ENCODE results near the gene GOPC. TPM values are rescaled to one million over a fixed set of nuclear protein-coding genes. Genes with fewer than 3 reads are reported as not detected.

GOPC gene
- total and polyA plus RNA-seq, 2 experiments from 2014 or later, result 15.5 to 26.4 TPM

- H3K9me2 ChIP-seq (ENCODE audit: insufficient read depth), result no peaks in the 10 kb centered on the region
- H3F3A ChIP-seq (replicated peaks; ENCODE audit: low read depth), result no peaks in the 10 kb centered on the region
- no peak overlapping the region for H3K27ac Mint-ChIP-seq
- H3K36me3 ChIP-seq (ENCODE audit: insufficient read depth), result peaks cover 23% of the 10 kb centered on the region; the same call in 1 of the 2 replicates
- H4K20me1 ChIP-seq (replicated peaks; ENCODE audit: insufficient read depth), result no peaks in the 10 kb centered on the region; the same call in 1 of the 2 replicates
- no peak overlapping the region for H3K27ac ChIP-seq (ENCODE audit: low read depth)
- no peak overlapping the region for H3K4me2 ChIP-seq
- TF ChIP-seq, protein P1, sequence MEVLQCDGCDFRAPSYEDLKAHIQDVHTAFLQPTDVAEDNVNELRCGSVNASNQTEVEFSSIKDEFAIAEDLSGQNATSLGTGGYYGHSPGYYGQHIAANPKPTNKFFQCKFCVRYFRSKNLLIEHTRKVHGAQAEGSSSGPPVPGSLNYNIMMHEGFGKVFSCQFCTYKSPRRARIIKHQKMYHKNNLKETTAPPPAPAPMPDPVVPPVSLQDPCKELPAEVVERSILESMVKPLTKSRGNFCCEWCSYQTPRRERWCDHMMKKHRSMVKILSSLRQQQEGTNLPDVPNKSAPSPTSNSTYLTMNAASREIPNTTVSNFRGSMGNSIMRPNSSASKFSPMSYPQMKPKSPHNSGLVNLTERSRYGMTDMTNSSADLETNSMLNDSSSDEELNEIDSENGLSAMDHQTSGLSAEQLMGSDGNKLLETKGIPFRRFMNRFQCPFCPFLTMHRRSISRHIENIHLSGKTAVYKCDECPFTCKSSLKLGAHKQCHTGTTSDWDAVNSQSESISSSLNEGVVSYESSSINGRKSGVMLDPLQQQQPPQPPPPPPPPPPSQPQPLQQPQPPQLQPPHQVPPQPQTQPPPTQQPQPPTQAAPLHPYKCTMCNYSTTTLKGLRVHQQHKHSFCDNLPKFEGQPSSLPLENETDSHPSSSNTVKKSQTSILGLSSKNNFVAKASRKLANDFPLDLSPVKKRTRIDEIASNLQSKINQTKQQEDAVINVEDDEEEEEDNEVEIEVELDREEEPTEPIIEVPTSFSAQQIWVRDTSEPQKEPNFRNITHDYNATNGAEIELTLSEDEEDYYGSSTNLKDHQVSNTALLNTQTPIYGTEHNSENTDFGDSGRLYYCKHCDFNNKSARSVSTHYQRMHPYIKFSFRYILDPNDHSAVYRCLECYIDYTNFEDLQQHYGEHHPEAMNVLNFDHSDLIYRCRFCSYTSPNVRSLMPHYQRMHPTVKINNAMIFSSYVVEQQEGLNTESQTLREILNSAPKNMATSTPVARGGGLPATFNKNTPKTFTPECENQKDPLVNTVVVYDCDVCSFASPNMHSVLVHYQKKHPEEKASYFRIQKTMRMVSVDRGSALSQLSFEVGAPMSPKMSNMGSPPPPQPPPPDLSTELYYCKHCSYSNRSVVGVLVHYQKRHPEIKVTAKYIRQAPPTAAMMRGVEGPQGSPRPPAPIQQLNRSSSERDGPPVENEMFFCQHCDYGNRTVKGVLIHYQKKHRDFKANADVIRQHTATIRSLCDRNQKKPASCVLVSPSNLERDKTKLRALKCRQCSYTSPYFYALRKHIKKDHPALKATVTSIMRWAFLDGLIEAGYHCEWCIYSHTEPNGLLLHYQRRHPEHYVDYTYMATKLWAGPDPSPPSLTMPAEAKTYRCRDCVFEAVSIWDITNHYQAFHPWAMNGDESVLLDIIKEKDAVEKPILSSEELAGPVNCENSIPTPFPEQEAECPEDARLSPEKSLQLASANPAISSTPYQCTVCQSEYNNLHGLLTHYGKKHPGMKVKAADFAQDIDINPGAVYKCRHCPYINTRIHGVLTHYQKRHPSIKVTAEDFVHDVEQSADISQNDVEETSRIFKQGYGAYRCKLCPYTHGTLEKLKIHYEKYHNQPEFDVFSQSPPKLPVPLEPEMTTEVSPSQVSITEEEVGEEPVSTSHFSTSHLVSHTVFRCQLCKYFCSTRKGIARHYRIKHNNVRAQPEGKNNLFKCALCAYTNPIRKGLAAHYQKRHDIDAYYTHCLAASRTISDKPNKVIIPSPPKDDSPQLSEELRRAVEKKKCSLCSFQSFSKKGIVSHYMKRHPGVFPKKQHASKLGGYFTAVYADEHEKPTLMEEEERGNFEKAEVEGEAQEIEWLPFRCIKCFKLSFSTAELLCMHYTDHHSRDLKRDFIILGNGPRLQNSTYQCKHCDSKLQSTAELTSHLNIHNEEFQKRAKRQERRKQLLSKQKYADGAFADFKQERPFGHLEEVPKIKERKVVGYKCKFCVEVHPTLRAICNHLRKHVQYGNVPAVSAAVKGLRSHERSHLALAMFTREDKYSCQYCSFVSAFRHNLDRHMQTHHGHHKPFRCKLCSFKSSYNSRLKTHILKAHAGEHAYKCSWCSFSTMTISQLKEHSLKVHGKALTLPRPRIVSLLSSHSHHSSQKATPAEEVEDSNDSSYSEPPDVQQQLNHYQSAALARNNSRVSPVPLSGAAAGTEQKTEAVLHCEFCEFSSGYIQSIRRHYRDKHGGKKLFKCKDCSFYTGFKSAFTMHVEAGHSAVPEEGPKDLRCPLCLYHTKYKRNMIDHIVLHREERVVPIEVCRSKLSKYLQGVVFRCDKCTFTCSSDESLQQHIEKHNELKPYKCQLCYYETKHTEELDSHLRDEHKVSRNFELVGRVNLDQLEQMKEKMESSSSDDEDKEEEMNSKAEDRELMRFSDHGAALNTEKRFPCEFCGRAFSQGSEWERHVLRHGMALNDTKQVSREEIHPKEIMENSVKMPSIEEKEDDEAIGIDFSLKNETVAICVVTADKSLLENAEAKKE (CRISPR knock-in tag; IDR thresholded peaks at IDR 0.05), result no peak
- TF ChIP-seq EZH2 (IDR thresholded peaks at IDR 0.05; ENCODE audit: low read depth, unreplicated experiment) (no peak), STAT1 (IDR thresholded peaks at IDR 0.05; ENCODE audit: unreplicated experiment) (no peak), REST (IDR thresholded peaks at IDR 0.05; ENCODE audit: unreplicated experiment) (no peak), NANOG (IDR thresholded peaks at IDR 0.05; ENCODE audit: borderline replicate concordance) (no peak), ZNF331 (CRISPR knock-in tag; IDR thresholded peaks at IDR 0.05; ENCODE audit: low read depth) (no peak), EZH2phosphoT487 (IDR thresholded peaks at IDR 0.05; ENCODE audit: unreplicated experiment) (no peak), JUNB (IDR thresholded peaks at IDR 0.05; ENCODE audit: unreplicated experiment) (no peak), ZNF114 (CRISPR knock-in tag; IDR thresholded peaks at IDR 0.05) (no peak), POLR2AphosphoS5 (IDR thresholded peaks at IDR 0.05; ENCODE audit: low read depth) (no peak), CTCF (conservative IDR thresholded peaks at IDR 0.05; ENCODE audit: low read depth in 2 of 2) (no peak), CREB1 (CRISPR knock-in tag; IDR thresholded peaks at IDR 0.05; ENCODE audit: low read depth) (no peak)
- TF ChIP-seq, protein P2, sequence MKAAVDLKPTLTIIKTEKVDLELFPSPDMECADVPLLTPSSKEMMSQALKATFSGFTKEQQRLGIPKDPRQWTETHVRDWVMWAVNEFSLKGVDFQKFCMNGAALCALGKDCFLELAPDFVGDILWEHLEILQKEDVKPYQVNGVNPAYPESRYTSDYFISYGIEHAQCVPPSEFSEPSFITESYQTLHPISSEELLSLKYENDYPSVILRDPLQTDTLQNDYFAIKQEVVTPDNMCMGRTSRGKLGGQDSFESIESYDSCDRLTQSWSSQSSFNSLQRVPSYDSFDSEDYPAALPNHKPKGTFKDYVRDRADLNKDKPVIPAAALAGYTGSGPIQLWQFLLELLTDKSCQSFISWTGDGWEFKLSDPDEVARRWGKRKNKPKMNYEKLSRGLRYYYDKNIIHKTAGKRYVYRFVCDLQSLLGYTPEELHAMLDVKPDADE (IDR thresholded peaks at IDR 0.05), result no peak
- no peaks in the 10 kb centered on the region for H3K27me3 Mint-ChIP-seq (ENCODE audit: insufficient read depth, low read depth, poor library complexity)
- H3K4me3 ChIP-seq, result no peak overlapping the region
- ATAC-seq, result no peak
- no peaks in the 10 kb centered on the region for H3K27me3 ChIP-seq (ENCODE audit: insufficient read depth)
- H3K4me1 Mint-ChIP-seq, result no peaks in the 10 kb centered on the region
- H3K4me1 ChIP-seq (ENCODE audit: insufficient read depth), result no peaks in the 10 kb centered on the region
- H3K4me3 Mint-ChIP-seq, result no peak overlapping the region
- no peak overlapping the region for H2AFZ ChIP-seq
- H3K36me3 Mint-ChIP-seq (ENCODE audit: low read depth), result peaks cover 9% of the 10 kb centered on the region; the same call in 2 of the 3 replicates
- no peak for DNase-seq (ENCODE audit: low spot score)
- no peaks in the 10 kb centered on the region for H3K9me3 Mint-ChIP-seq
- H3K79me2 ChIP-seq (replicated peaks; ENCODE audit: insufficient read depth), result no peaks in the 10 kb centered on the region
Measured at GRCh38 chr6:117564681-117565080, 37.6 kb downstream of the GOPC start.
